A673 (cell line): Measurements from ENCODE around the gene RNF149. TPM values are rescaled to one million over a fixed set of nuclear protein-coding genes. Genes with fewer than 3 reads are reported as not detected.

Experiments used
- BruUV-seq: library from RNA; stranded (reverse); fragments of 400-500 nt; replicated peaks from 2 replicates; lab custom pipeline; 2021; lab: Mats Ljungman, UMichigan
- CTCF ChIA-PET: fragments of 300-600 bp; sonication (Branson Sonifier 250); formaldehyde crosslinking; loops from one replicate; lab custom pipeline; 2022; ENCODE audit warnings: antibody characterized with exemption; lab: Charles Lee
- POLR2A ChIA-PET: fragments of 300-600 bp; sonication (Branson Sonifier 250); formaldehyde crosslinking; loops from one replicate; lab custom pipeline; 2022; ENCODE audit warnings: antibody characterized with exemption; ENCODE audit not compliant: low non-redundant PET; lab: Charles Lee
- DNase-seq: peaks from one replicate; pipeline ENCODE4 v3.0.0-alpha.2; 2015; ENCODE audit warnings: low spot score
- H3K27ac ChIP-seq: fragments of 200-600 bp; sonication (generic); 2 replicates; pipeline ENCODE4 v1.5.1; 2016; ENCODE audit warnings: mixed run types, low read depth, mild to moderate bottlenecking, mixed read lengths, antibody characterized with exemption, low read length; ENCODE audit not compliant: poor library complexity, severe bottlenecking
- H3K27me3 ChIP-seq: fragments of 200-600 bp; sonication (generic); replicated peaks from 2 replicates; pipeline ENCODE4 v1.6.1; 2017; ENCODE audit warnings: mixed run types, low read depth, mild to moderate bottlenecking, mixed read lengths, antibody characterized with exemption, low read length; ENCODE audit not compliant: insufficient read depth, poor library complexity
- H3K36me3 ChIP-seq: fragments of 200-600 bp; sonication (generic); 2 replicates; pipeline ENCODE4 v1.6.1; 2016; ENCODE audit warnings: mixed run types, mild to moderate bottlenecking, mixed read lengths, antibody characterized with exemption, low read length; ENCODE audit not compliant: insufficient read depth, poor library complexity, severe bottlenecking
- H3K4me1 ChIP-seq: fragments of 200-600 bp; sonication (generic); 2 replicates; pipeline ENCODE4 v1.6.1; 2017; ENCODE audit warnings: mixed run types, mild to moderate bottlenecking, mixed read lengths, antibody characterized with exemption, low read length; ENCODE audit not compliant: insufficient read depth, poor library complexity, severe bottlenecking
- H3K4me3 ChIP-seq: fragments of 200-600 bp; sonication (generic); 2 replicates; pipeline ENCODE4 v1.5.1; 2016; ENCODE audit warnings: low read depth, mixed run types, mild to moderate bottlenecking, mixed read lengths, low read length; ENCODE audit not compliant: poor library complexity, severe bottlenecking
- H3K9me3 ChIP-seq: fragments of 200-600 bp; sonication (generic); 2 replicates; pipeline ENCODE4 v1.6.1; 2016; ENCODE audit warnings: mixed run types, low read depth, mild to moderate bottlenecking, mixed read lengths, antibody characterized with exemption, low read length; ENCODE audit not compliant: poor library complexity, severe bottlenecking
- CTCF ChIP-seq: fragments of 300-800, 200-600 bp; sonication (generic); conservative IDR thresholded peaks from 2 replicates; pipeline ENCODE4 v1.5.1; 2017; ENCODE audit warnings: low read depth, mild to moderate bottlenecking, antibody characterized with exemption, low read length, moderate library complexity, mixed read lengths
- EZH2 ChIP-seq: fragments of 200-600 bp; sonication (generic); IDR thresholded peaks from 2 replicates; pipeline ENCODE4 v1.6.1; 2017; ENCODE audit warnings: borderline replicate concordance, low read depth, mild to moderate bottlenecking, mixed read lengths, antibody characterized with exemption, low read length; ENCODE audit not compliant: poor library complexity, severe bottlenecking
- intact Hi-C: fragments of 100-400 bp; cut with micrococcal nuclease; formaldehyde crosslinking; loops from one replicate; pipeline ENCODE4 v1.10.0; 2022; ENCODE audit not compliant: unreplicated experiment
- total RNA-seq: library from RNA; stranded (reverse); gene quantifications from 2 replicates; pipeline ENCODE4 v1.2.3, GENCODE V29; 2021

RNF149 gene
- total RNA-seq, 1 experiment from 2014 or later: 26.8 TPM

GRCh38 chr2:101262142-101262541 lies 46.4 kb downstream of the RNF149 start:
- ChIA-PET POLR2A (no interaction called here), CTCF (no interaction called here)
- BruUV-seq: no TSS peak
- Histone ChIP-seq H3K4me3 (no peak overlapping the region), H3K9me3 (peaks cover 2% of the 10 kb centered on the region), H3K27me3 (no peaks in the 10 kb centered on the region), H3K36me3 (peaks cover 58% of the 10 kb centered on the region), H3K27ac (no peak overlapping the region), H3K4me1 (no peaks in the 10 kb centered on the region)
- TF ChIP-seq CTCF (no peak), EZH2 (no peak)
- DNase-seq: no peak
- intact Hi-C loops: no loop called here

GRCh38 chr2:101258804-101259203 lies 49.7 kb downstream of the RNF149 start:
- Histone ChIP-seq H3K36me3 (peaks cover 30% of the 10 kb centered on the region), H3K4me3 (no peak overlapping the region), H3K27ac (no peak overlapping the region), H3K9me3 (peaks cover 2% of the 10 kb centered on the region), H3K27me3 (no peaks in the 10 kb centered on the region), H3K4me1 (peaks cover 3% of the 10 kb centered on the region)
- CTCF ChIA-PET: no interaction called here
- intact Hi-C loops: no loop called here
- DNase-seq: no peak
- POLR2A ChIA-PET: no interaction called here
- TF ChIP-seq EZH2: no peak
- no peak for TF ChIP-seq CTCF
- no TSS peak for BruUV-seq

- POLR2A ChIA-PET: interaction anchor here (0.5 kb wide), 1 partner anchor 503 kb away, joined by 10 read pairs; no protein-coding TSS in a partner anchor
- no peak for DNase-seq
- intact Hi-C loops: no loop called here
- TF ChIP-seq EZH2 (no peak), CTCF (no peak)
- no peak overlapping the region for H3K27ac ChIP-seq
- H3K4me3 ChIP-seq: no peak overlapping the region
- BruUV-seq: no TSS peak
- CTCF ChIA-PET: no interaction called here
- H3K27me3 ChIP-seq: no peaks in the 10 kb centered on the region
- H3K36me3 ChIP-seq: peaks cover 12% of the 10 kb centered on the region
- peaks cover 2% of the 10 kb centered on the region for H3K9me3 ChIP-seq
- H3K4me1 ChIP-seq: peaks cover 4% of the 10 kb centered on the region
Observed at GRCh38 chr2:101256316-101256715, 52.2 kb downstream of the RNF149 start.
